OCI-LY3 (cell line): Measurements from ENCODE around the gene KIAA1671.

Source experiments
- CTCF ChIP-seq: fragments of 200-600, 300-600 bp; sonication (generic); IDR thresholded peaks from 2 replicates; pipeline ENCODE4 v1.5.1; 2014; ENCODE audit warnings: antibody characterized with exemption, low read length, low read depth
- EZH2phosphoT487 ChIP-seq: fragments of 200-600 bp; shearing (Covaris generic); IDR thresholded peaks from 2 replicates; pipeline ENCODE4 v1.6.1; 2018; ENCODE audit warnings: antibody characterized with exemption, mixed run types, low read depth

- TF ChIP-seq CTCF (no peak), EZH2phosphoT487 (no peak)
Measured at GRCh38 chr22:24982301-24983056, 30.0 kb downstream of the KIAA1671 start.
